Mesothelial cell of epicardium (in vitro differentiated cells): Measurements from ENCODE around the gene APOO. TPM values are rescaled to one million over a fixed set of nuclear protein-coding genes. Genes with fewer than 3 reads are reported as not detected.

ENCODE experiments used
- DNase-seq, 2 experiments: peaks; one replicate each; pipeline ENCODE4 v3.0.0; 2021; ENCODE audit warnings: low spot score in 2 of 2; ENCODE audit not compliant: unreplicated experiment in 2 of 2
- H3K27ac Mint-ChIP-seq: 2 replicates; pipeline ENCODE4 v1.8.0; 2021; ENCODE audit warnings: mixed read lengths
- H3K27me3 Mint-ChIP-seq: 2 replicates; pipeline ENCODE4 v1.8.0; 2021; ENCODE audit warnings: low read depth, mixed read lengths
- H3K36me3 Mint-ChIP-seq: 2 replicates; pipeline ENCODE4 v1.8.0; 2021; ENCODE audit warnings: mixed read lengths
- H3K4me1 Mint-ChIP-seq: 2 replicates; pipeline ENCODE4 v1.8.0; 2021; ENCODE audit warnings: mixed read lengths
- H3K4me3 Mint-ChIP-seq: 2 replicates; pipeline ENCODE4 v1.8.0; 2021; ENCODE audit warnings: mild to moderate bottlenecking, moderate library complexity, mixed read lengths
- H3K9me3 Mint-ChIP-seq: 2 replicates; pipeline ENCODE4 v1.8.0; 2021; ENCODE audit warnings: mixed read lengths
- total RNA-seq: library from RNA; stranded (reverse); gene quantifications from 3 replicates; pipeline ENCODE4 v1.2.1, GENCODE V29; 2021
- TF ChIP-seq, protein P1 (sequence below): fragments of 200-600 bp; sonication (generic); IDR thresholded peaks from one replicate; pipeline ENCODE4 v1.5.0; 2021; ENCODE audit warnings: antibody characterized with exemption; ENCODE audit not compliant: unreplicated experiment

Gene APOO
- total RNA-seq, 1 donor from 2014 or later: 50.5 TPM

DNA sequence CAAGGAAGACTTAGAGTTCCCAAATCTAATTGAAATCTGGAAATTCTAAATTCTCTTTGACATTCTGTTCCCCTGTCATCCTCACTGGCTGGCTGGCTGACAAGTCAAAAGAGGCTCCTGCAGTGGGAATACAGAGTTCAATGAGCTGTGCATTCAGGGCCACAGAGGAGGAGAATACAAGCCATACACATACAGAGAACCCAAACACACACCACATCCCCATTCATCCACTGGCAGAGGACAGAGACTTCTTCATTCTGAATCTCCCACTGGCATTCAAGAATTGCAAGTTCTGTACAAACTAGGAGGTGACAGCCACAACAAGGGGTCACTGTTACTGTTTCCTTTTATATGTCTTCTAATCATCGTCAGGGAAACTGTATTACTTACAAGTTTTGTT is 75.0 kb downstream of the APOO start:
- H3K4me3 Mint-ChIP-seq: no peak overlapping the region
- H3K27me3 Mint-ChIP-seq: no peaks in the 10 kb centered on the region
- H3K36me3 Mint-ChIP-seq: peaks cover 6% of the 10 kb centered on the region
- no peak for DNase-seq
- TF ChIP-seq, protein P1, sequence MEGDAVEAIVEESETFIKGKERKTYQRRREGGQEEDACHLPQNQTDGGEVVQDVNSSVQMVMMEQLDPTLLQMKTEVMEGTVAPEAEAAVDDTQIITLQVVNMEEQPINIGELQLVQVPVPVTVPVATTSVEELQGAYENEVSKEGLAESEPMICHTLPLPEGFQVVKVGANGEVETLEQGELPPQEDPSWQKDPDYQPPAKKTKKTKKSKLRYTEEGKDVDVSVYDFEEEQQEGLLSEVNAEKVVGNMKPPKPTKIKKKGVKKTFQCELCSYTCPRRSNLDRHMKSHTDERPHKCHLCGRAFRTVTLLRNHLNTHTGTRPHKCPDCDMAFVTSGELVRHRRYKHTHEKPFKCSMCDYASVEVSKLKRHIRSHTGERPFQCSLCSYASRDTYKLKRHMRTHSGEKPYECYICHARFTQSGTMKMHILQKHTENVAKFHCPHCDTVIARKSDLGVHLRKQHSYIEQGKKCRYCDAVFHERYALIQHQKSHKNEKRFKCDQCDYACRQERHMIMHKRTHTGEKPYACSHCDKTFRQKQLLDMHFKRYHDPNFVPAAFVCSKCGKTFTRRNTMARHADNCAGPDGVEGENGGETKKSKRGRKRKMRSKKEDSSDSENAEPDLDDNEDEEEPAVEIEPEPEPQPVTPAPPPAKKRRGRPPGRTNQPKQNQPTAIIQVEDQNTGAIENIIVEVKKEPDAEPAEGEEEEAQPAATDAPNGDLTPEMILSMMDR: no peak
- H3K4me1 Mint-ChIP-seq: peaks cover 5% of the 10 kb centered on the region
- H3K9me3 Mint-ChIP-seq: no peaks in the 10 kb centered on the region
- H3K27ac Mint-ChIP-seq: no peak overlapping the region

DNA sequence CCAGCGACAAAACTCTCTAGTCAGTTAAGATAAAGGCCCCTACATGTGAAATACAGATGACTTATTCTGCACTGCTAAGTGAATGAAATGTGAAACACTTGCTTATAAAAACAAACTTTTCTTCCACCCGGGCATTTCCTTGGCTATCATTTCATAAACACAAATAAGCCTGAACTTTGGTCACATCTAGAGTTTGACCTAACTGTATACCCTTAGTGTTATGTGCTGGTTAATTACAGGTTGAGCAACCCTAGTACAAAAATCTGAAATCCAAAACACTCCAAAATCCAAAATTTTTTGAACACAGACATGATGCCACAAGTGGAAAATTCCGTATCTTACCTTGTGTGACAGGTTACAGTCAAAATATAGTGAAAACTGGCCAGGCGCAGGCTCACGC is 78.9 kb downstream of the APOO start:
- DNase-seq: no peak
- H3K4me3 Mint-ChIP-seq: no peak overlapping the region
- H3K36me3 Mint-ChIP-seq: no peaks in the 10 kb centered on the region
- no peak overlapping the region for H3K27ac Mint-ChIP-seq
- TF ChIP-seq, protein P1: no peak
- no peaks in the 10 kb centered on the region for H3K9me3 Mint-ChIP-seq
- H3K4me1 Mint-ChIP-seq: no peaks in the 10 kb centered on the region
- no peaks in the 10 kb centered on the region for H3K27me3 Mint-ChIP-seq

- Mint-ChIP-seq H3K27ac (no peak overlapping the region), H3K36me3 (no peaks in the 10 kb centered on the region), H3K4me3 (no peak overlapping the region), H3K4me1 (peaks cover 5% of the 10 kb centered on the region), H3K27me3 (no peaks in the 10 kb centered on the region), H3K9me3 (no peaks in the 10 kb centered on the region)
- TF ChIP-seq, protein P1: no peak
- DNase-seq: no peak
Measured at GRCh38 chrX:23826653-23827052, 81.1 kb downstream of the APOO start.

GRCh38 chrX:23826216-23826615 is 81.5 kb downstream of the APOO start:
- H3K4me3 Mint-ChIP-seq: no peak overlapping the region
- H3K27me3 Mint-ChIP-seq: no peaks in the 10 kb centered on the region
- H3K27ac Mint-ChIP-seq: no peak overlapping the region
- DNase-seq: no peak
- H3K36me3 Mint-ChIP-seq: no peaks in the 10 kb centered on the region
- no peaks in the 10 kb centered on the region for H3K9me3 Mint-ChIP-seq
- TF ChIP-seq, protein P1: no peak
- H3K4me1 Mint-ChIP-seq: peaks cover 5% of the 10 kb centered on the region

DNA sequence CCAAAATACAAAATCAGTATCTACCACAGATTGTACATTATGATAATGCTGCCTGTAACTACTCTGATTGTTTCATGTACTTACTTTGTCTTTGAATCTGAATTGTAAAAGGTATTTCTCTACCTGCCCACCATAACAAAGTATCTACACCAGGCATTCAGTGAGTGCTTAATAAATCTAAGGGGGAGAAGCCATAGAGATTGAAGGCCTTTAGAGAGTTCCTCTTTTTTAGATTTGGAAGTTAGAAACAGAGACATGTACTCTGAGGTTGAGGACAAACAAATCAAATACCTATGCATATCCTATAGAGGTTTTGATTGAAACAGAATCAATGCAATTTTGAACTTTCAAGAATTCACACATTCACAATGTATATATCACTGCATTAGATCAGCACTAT is 82.1 kb downstream of the APOO start:
- Mint-ChIP-seq H3K4me1 (peaks cover 5% of the 10 kb centered on the region), H3K27ac (no peak overlapping the region), H3K4me3 (no peak overlapping the region), H3K27me3 (no peaks in the 10 kb centered on the region), H3K36me3 (no peaks in the 10 kb centered on the region), H3K9me3 (no peaks in the 10 kb centered on the region)
- no peak for DNase-seq
- TF ChIP-seq, protein P1: no peak

GRCh38 chrX:23822841-23823240 is 84.9 kb downstream of the APOO start:
- Mint-ChIP-seq H3K4me3 (no peak overlapping the region), H3K36me3 (no peaks in the 10 kb centered on the region), H3K27ac (no peak overlapping the region), H3K4me1 (peaks cover 5% of the 10 kb centered on the region), H3K9me3 (no peaks in the 10 kb centered on the region), H3K27me3 (no peaks in the 10 kb centered on the region)
- TF ChIP-seq, protein P1: no peak
- no peak for DNase-seq
